Endothelial cell of umbilical vein (primary cell): ENCODE results near the gene UNC5CL. TPM values are rescaled to one million over a fixed set of nuclear protein-coding genes. Genes with fewer than 3 reads are reported as not detected.

ENCODE experiments used
- BruUV-seq: library from RNA; stranded (reverse); fragments of 400-500 nt; replicated peaks from 2 replicates; lab custom pipeline; 2021; lab: Mats Ljungman, UMichigan
- CTCF ChIA-PET: fragments of 300-600, 350-600 bp; sonication (Branson Sonifier 250); formaldehyde crosslinking; loops from one replicate; lab custom pipeline; 2021; ENCODE audit warnings: antibody characterized with exemption, inconsistent platforms; lab: Charles Lee
- POLR2A ChIA-PET: fragments of 300-600, 350-600 bp; sonication (Branson Sonifier 250); formaldehyde crosslinking; loops from one replicate; lab custom pipeline; 2021; ENCODE audit warnings: antibody characterized with exemption, inconsistent platforms; lab: Charles Lee
- DNase-seq: peaks from one replicate; pipeline ENCODE4 v3.0.0-alpha.2; 2011; ENCODE audit warnings: low read depth, low spot score
- FAIRE-seq: peaks from 2 replicates; lab custom pipeline; 2011; peaks lifted over from hg19 to GRCh38; lab: Jason Lieb, UNC
- H2AFZ ChIP-seq: 2 replicates; pipeline ENCODE4 v1.6.0; 2012; ENCODE audit warnings: low read depth, low read length, control low read depth, inconsistent platforms
- H3K27ac ChIP-seq: 2 replicates; pipeline ENCODE4 v1.5.1; 2011; ENCODE audit warnings: low read depth, mild to moderate bottlenecking, control low read depth, low read length, moderate library complexity; ENCODE audit not compliant: insufficient read depth
- H3K27me3 ChIP-seq, 2 experiments: 2 replicates each; pipeline versions ENCODE4 v1.6.0 to v1.6.1; 2011; ENCODE audit warnings: low read length in 2 of 2, mixed read lengths in 1 of 2; ENCODE audit not compliant: control insufficient read depth in 2 of 2, insufficient read depth in 2 of 2
- H3K36me3 ChIP-seq, 2 experiments: 2 replicates in 1 of 2; 3 replicates in 1 of 2; pipeline ENCODE4 v1.5.1; 2011; ENCODE audit warnings: low read length in 2 of 2, mild to moderate bottlenecking in 1 of 2, moderate library complexity in 1 of 2; ENCODE audit not compliant: control insufficient read depth in 2 of 2, insufficient read depth in 2 of 2; ENCODE audit errors: extremely low read depth in 1 of 2
- H3K4me1 ChIP-seq: 3 replicates; pipeline ENCODE4 v1.5.1; 2011; ENCODE audit warnings: mild to moderate bottlenecking, low read length; ENCODE audit not compliant: control insufficient read depth, insufficient read depth; ENCODE audit errors: extremely low read depth
- H3K4me2 ChIP-seq: 2 replicates; pipeline ENCODE4 v1.6.1; 2011; ENCODE audit warnings: low read length, control low read depth, mixed read lengths; ENCODE audit not compliant: insufficient read depth
- H3K4me3 ChIP-seq, 3 experiments: fragments of 200-600 bp in 1 of 3; sonication (generic), shearing (Covaris generic) in 1 of 3; replicated peaks in 1 of 3; 2 replicates each; pipeline ENCODE4 v1.5.1; 2011 to 2016; ENCODE audit warnings: control low read depth in 3 of 3, low read length in 3 of 3, mild to moderate bottlenecking in 2 of 3, inconsistent platforms in 1 of 3, low read depth in 1 of 3, moderate library complexity in 1 of 3; ENCODE audit not compliant: insufficient read depth in 1 of 3
- H3K79me2 ChIP-seq: 2 replicates; pipeline ENCODE4 v1.6.0; 2012; ENCODE audit warnings: low read length, inconsistent platforms; ENCODE audit not compliant: control insufficient read depth, insufficient read depth
- H3K9ac ChIP-seq: replicated peaks from 2 replicates; pipeline ENCODE3; 2011; ENCODE audit warnings: low read length, control low read depth; ENCODE audit not compliant: insufficient read depth; ENCODE audit errors: extremely low read depth
- H3K9me1 ChIP-seq: replicated peaks from 3 replicates; pipeline ENCODE4 v1.6.0; 2011; ENCODE audit warnings: mild to moderate bottlenecking, low read length; ENCODE audit not compliant: control insufficient read depth, insufficient read depth; ENCODE audit errors: extremely low read depth
- H3K9me3 ChIP-seq: replicated peaks from 2 replicates; pipeline ENCODE4 v1.5.1; 2012; ENCODE audit warnings: low read length, inconsistent platforms; ENCODE audit not compliant: control insufficient read depth, insufficient read depth
- H4K20me1 ChIP-seq: replicated peaks from 2 replicates; pipeline ENCODE3; 2011; ENCODE audit warnings: mild to moderate bottlenecking, low read length; ENCODE audit not compliant: control insufficient read depth, insufficient read depth; ENCODE audit errors: extremely low read depth
- CTCF ChIP-seq, 2 donors: IDR thresholded peaks; 1 replicate in 1 of 2; 2 replicates in 1 of 2; pipeline ENCODE4 v1.5.1; 2011; ENCODE audit warnings: low read length in 2 of 2, mild to moderate bottlenecking in 2 of 2, moderate library complexity in 2 of 2, control low read depth in 1 of 2, inconsistent platforms in 1 of 2, low read depth in 1 of 2; ENCODE audit not compliant: insufficient read depth in 1 of 2; ENCODE audit errors: extremely low read depth in 1 of 2
- EZH2 ChIP-seq: IDR thresholded peaks from 2 replicates; pipeline ENCODE4 v1.6.1; 2012; ENCODE audit warnings: borderline replicate concordance, low read depth, mild to moderate bottlenecking, moderate library complexity, low read length, inconsistent platforms; ENCODE audit not compliant: severe bottlenecking
- FOS ChIP-seq: IDR thresholded peaks from 2 replicates; pipeline ENCODE4 v1.6.1; 2011; ENCODE audit warnings: mild to moderate bottlenecking, low read length, moderate library complexity, borderline replicate concordance; ENCODE audit not compliant: insufficient read depth
- JUN ChIP-seq: IDR thresholded peaks from 2 replicates; pipeline ENCODE4 v1.6.1; 2011; ENCODE audit warnings: borderline replicate concordance, low read depth; ENCODE audit not compliant: insufficient read length, insufficient read depth
- MAX ChIP-seq: IDR thresholded peaks from 2 replicates; pipeline ENCODE4 v1.6.1; 2011; ENCODE audit not compliant: insufficient read depth, insufficient read length
- MYC ChIP-seq: IDR thresholded peaks from one replicate; pipeline ENCODE4 v1.6.1; 2011; ENCODE audit warnings: mild to moderate bottlenecking, low read depth, low read length
- POLR2AphosphoS5 ChIP-seq: IDR thresholded peaks from 2 replicates; pipeline ENCODE4 v1.6.1; 2012; ENCODE audit warnings: low read depth, mild to moderate bottlenecking, control low read depth, low read length, moderate library complexity; ENCODE audit not compliant: insufficient read depth
- dilution Hi-C: fragments of 300-500 bp; cut with MboI; formaldehyde crosslinking; loops from one replicate; pipeline ENCODE4 v1.15.0; 2019; ENCODE audit warnings: low sequenced_read_pairs; ENCODE audit not compliant: extremely low pct_ligation_motif_present
- intact Hi-C: fragments of 100-400 bp; cut with micrococcal nuclease; formaldehyde crosslinking; loops from one replicate; pipeline ENCODE4 v1.10.0; 2022
- polyA plus RNA-seq, 4 experiments: library from polyadenylated mRNA; depleted of rRNA in 3 of 4; stranded (reverse) in 3 of 4; unstranded in 1 of 4; fragments of >200 nt; gene quantifications; 2 replicates each; pipeline versions ENCODE4 v1.2.1 to v1.2.3, GENCODE V29; 2011 to 2012; ENCODE audit warnings: missing spikeins in 1 of 4
- total RNA-seq: library from RNA; stranded (reverse); gene quantifications from 2 replicates; pipeline ENCODE4 v1.2.3, GENCODE V29; 2021

Gene UNC5CL
- total and polyA plus RNA-seq, 2 donors (not counting 3 experiments of a cell fraction or from before 2014, with no cell fraction given): 0.14 to 0.20 TPM

- ChIA-PET POLR2A (no interaction called here), CTCF (no interaction called here)
- DNase-seq (no peak), FAIRE-seq (no peak)
- intact Hi-C loops (no loop called here), dilution Hi-C loops (no loop called here)
- no peak for TF ChIP-seq POLR2AphosphoS5
- TF ChIP-seq JUN: no peak
- no peak for TF ChIP-seq CTCF (IDR thresholded peaks at IDR 0.05; ENCODE audit: extremely low read depth in 1 of 2, insufficient read depth in 1 of 2, low read depth in 1 of 2, low read length in 2 of 2)
- TF ChIP-seq FOS: no peak
- TF ChIP-seq EZH2: no peak
- TF ChIP-seq MAX: no peak
- no peak for TF ChIP-seq MYC
- H3K9me3 ChIP-seq: no peaks in the 10 kb centered on the region
- no peak overlapping the region for H3K27ac ChIP-seq
- H2AFZ ChIP-seq: no peak overlapping the region
- no TSS peak for BruUV-seq
- H3K9me1 ChIP-seq: no peaks in the 10 kb centered on the region
- H3K4me2 ChIP-seq: no peak overlapping the region
- no peaks in the 10 kb centered on the region for H3K79me2 ChIP-seq
- no peak overlapping the region for H3K9ac ChIP-seq
- H3K4me1 ChIP-seq: no peaks in the 10 kb centered on the region
- no peaks in the 10 kb centered on the region for H4K20me1 ChIP-seq
- no peak overlapping the region for H3K4me3 ChIP-seq
- H3K36me3 ChIP-seq: no peaks in the 10 kb centered on the region
- peaks cover 10 to 33% of the 10 kb centered on the region in 2 experiments for H3K27me3 ChIP-seq
Measured at GRCh38 chr6:40986364-40986763, 52.7 kb downstream of the UNC5CL start.
